Ramos (cell line): ENCODE data around the gene TYW1.
"Not testable (repeated sequence)": the region's sequence is repeated elsewhere in the genome, so short reads cannot be mapped to it uniquely, and the experiment has no call there.

Source experiments
- in situ Hi-C: fragments of 300-500 bp; cut with MboI; formaldehyde crosslinking; loops from one replicate; pipeline ENCODE4 v1.14.3; 2022; ENCODE audit warnings: low sequenced_read_pairs; ENCODE audit not compliant: unreplicated experiment

TYW1 gene

GRCh38 chr7:67230029-67230428, 233.4 kb downstream of the TYW1 start:
- in situ Hi-C loops, result not testable (repeated sequence)

GRCh38 chr7:67233506-67233905, 236.9 kb downstream of the TYW1 start:
- in situ Hi-C loops, result not testable (repeated sequence)

GRCh38 chr7:67236216-67236615, 239.6 kb downstream of the TYW1 start:
- in situ Hi-C loops, result not testable (repeated sequence)

GRCh38 chr7:67242871-67243270, 246.2 kb downstream of the TYW1 start:
- in situ Hi-C loops, result not testable (repeated sequence)

- in situ Hi-C loops, result not testable (repeated sequence)
Observed at GRCh38 chr7:67248364-67248763, 251.7 kb downstream of the TYW1 start.

GRCh38 chr7:67251986-67252558, 255.4 kb downstream of the TYW1 start:
- in situ Hi-C loops, result no loop called here

GRCh38 chr7:67255076-67255475, 258.4 kb downstream of the TYW1 start:
- in situ Hi-C loops, result not testable (repeated sequence)

GRCh38 chr7:67257779-67258178, 261.1 kb downstream of the TYW1 start:
- in situ Hi-C loops, result not testable (repeated sequence)

GRCh38 chr7:67259363-67259762, 262.7 kb downstream of the TYW1 start:
- in situ Hi-C loops, result not testable (repeated sequence)

GRCh38 chr7:67260166-67260586, 263.5 kb downstream of the TYW1 start:
- in situ Hi-C loops, result not testable (repeated sequence)

- in situ Hi-C loops, result not testable (repeated sequence)
Observed at GRCh38 chr7:67264000-67264399, 267.4 kb downstream of the TYW1 start.

GRCh38 chr7:67266070-67266469, 269.4 kb downstream of the TYW1 start:
- in situ Hi-C loops, result not testable (repeated sequence)

- in situ Hi-C loops, result no loop called here
Observed at GRCh38 chr7:67267914-67268313, 271.3 kb downstream of the TYW1 start.

- in situ Hi-C loops, result not testable (repeated sequence)
Observed at GRCh38 chr7:67269916-67270315, 273.3 kb downstream of the TYW1 start.
